ENCODE results near the gene LIME1.

LIME1 gene

DNA sequence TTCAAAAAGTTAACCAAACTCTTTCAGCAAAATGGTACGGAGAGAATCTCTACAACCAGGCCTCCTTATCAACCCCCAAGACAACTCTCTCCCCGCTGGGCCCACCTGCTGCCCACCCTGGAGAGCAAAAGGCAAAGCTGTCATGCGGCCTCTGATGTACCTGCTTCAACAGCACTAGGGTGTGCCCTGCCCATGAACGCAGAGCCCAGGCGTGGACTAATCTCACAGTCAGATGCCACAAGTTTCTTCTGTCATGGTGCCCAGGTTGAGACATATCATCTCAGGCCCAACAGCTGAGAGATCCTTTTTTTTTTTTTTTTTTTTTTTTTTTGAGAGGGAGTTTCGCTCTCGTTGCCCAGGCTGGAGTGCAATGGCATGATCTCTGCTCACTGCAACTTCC is 29.4 kb downstream of the LIME1 start:
- H3K36me3 ChIP-seq, result no peaks in the 10 kb centered on the region
- no peak overlapping the region for H3K27ac ChIP-seq
- TF ChIP-seq, protein P1, sequence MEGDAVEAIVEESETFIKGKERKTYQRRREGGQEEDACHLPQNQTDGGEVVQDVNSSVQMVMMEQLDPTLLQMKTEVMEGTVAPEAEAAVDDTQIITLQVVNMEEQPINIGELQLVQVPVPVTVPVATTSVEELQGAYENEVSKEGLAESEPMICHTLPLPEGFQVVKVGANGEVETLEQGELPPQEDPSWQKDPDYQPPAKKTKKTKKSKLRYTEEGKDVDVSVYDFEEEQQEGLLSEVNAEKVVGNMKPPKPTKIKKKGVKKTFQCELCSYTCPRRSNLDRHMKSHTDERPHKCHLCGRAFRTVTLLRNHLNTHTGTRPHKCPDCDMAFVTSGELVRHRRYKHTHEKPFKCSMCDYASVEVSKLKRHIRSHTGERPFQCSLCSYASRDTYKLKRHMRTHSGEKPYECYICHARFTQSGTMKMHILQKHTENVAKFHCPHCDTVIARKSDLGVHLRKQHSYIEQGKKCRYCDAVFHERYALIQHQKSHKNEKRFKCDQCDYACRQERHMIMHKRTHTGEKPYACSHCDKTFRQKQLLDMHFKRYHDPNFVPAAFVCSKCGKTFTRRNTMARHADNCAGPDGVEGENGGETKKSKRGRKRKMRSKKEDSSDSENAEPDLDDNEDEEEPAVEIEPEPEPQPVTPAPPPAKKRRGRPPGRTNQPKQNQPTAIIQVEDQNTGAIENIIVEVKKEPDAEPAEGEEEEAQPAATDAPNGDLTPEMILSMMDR (IDR thresholded peaks at IDR 0.05; ENCODE audit: low read depth, low read length), result no peak
- H3K27me3 ChIP-seq (ENCODE audit: insufficient read depth, low read depth, severe bottlenecking), result no peaks in the 10 kb centered on the region
- DNase-seq, result no peak
- no peaks in the 10 kb centered on the region for H3K9me3 ChIP-seq (ENCODE audit: severe bottlenecking)
- H3K4me3 ChIP-seq (ENCODE audit: low read depth, low read length), result no peak overlapping the region

DNA sequence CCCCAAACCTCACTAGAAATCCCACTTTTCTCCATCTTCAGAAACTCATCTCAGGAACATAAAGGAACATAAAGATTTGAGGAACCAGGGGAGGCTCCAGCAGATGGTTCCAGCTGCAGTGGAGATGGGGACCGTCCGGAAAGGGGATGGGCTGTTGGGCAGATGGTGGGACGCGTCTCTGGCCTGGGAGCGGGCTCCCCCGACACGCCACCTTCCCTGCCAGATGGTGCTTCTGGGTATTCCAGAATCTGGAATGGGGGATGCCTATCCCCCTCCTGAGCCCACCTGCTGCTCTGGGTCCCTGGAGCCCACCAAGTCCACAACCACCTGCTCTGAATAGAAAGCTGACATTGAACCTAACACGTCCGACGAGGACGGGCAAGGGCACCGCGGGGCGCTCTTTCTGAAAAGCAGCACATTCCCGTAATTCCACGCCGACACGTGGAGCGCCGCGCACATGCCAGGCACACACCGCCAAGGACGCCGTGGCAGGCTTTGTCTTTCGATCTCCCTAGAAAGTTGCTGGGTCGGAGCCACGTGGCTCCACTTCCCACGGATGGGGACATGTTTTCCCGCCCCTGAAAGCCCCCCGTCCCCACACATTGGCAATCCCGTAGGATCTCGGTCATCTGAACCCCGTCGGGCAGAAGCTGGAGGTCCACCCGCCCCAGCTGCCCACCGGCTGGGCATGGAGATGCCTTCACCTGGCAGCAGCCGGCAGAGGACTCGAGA is 30.4 kb downstream of the LIME1 start:
- no peak overlapping the region for H3K4me3 ChIP-seq (ENCODE audit: low read depth, low read length)
- TF ChIP-seq, protein P1 (IDR thresholded peaks at IDR 0.05; ENCODE audit: low read depth, low read length), result no peak

DNA sequence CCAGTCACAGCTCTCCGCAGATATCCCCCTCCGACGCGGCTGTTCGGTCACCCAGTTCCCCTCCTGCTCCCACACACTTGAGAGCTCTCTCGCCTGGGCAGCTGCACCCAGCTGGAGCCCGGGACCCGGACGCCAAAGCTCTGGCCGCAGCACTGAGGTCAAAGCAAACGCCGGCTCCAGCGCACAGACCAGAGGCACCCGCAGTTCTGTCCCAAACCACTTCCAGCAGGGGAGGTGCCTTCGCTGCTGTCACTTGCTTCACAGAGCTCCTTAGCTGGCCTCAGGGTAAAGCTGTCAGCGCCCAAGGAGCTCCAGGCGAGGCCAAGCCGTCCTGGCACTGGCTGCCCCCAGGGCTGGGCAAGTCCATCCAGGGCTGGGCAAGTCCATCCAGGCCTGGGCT is 31.0 kb downstream of the LIME1 start:
- Histone ChIP-seq H3K4me3 (ENCODE audit: low read depth, low read length) (no peak overlapping the region), H3K27ac (no peak overlapping the region), H3K27me3 (ENCODE audit: insufficient read depth, low read depth, severe bottlenecking) (no peaks in the 10 kb centered on the region), H3K36me3 (no peaks in the 10 kb centered on the region), H3K9me3 (ENCODE audit: severe bottlenecking) (no peaks in the 10 kb centered on the region)
- no peak for DNase-seq
- TF ChIP-seq, protein P1 (IDR thresholded peaks at IDR 0.05; ENCODE audit: low read depth, low read length), result no peak

More for the DNA sequence above, 30.4 kb downstream of the LIME1 start:
- Histone ChIP-seq H3K27me3 (ENCODE audit: insufficient read depth, low read depth, severe bottlenecking) (no peaks in the 10 kb centered on the region), H3K27ac (no peak overlapping the region), H3K9me3 (ENCODE audit: severe bottlenecking) (no peaks in the 10 kb centered on the region), H3K36me3 (no peaks in the 10 kb centered on the region)
- no peak for DNase-seq

DNA sequence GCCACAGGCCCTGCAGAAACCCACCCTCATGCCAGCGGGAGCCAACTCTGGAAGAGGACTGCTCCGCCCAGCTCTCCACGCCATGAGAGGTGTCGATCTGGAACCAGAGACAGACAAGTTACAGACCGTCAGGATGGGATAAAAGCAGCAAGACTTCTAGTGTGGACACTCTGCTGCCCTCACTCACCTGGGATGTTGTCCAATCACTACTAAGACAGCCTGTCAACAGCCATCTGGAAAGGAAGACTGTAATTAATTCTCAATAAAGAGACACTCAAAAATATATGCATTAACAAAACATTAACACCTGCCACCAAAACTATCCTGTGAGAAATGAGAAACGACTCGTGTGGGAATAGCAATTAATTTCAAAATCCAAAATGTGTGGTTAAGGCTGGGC is 31.4 kb downstream of the LIME1 start:
- no peak for DNase-seq
- H3K9me3 ChIP-seq (ENCODE audit: severe bottlenecking), result no peaks in the 10 kb centered on the region
- TF ChIP-seq, protein P1 (IDR thresholded peaks at IDR 0.05; ENCODE audit: low read depth, low read length), result no peak
- no peak overlapping the region for H3K27ac ChIP-seq
- no peak overlapping the region for H3K4me3 ChIP-seq (ENCODE audit: low read depth, low read length)
- no peaks in the 10 kb centered on the region for H3K27me3 ChIP-seq (ENCODE audit: insufficient read depth, low read depth, severe bottlenecking)
- no peaks in the 10 kb centered on the region for H3K36me3 ChIP-seq

DNA sequence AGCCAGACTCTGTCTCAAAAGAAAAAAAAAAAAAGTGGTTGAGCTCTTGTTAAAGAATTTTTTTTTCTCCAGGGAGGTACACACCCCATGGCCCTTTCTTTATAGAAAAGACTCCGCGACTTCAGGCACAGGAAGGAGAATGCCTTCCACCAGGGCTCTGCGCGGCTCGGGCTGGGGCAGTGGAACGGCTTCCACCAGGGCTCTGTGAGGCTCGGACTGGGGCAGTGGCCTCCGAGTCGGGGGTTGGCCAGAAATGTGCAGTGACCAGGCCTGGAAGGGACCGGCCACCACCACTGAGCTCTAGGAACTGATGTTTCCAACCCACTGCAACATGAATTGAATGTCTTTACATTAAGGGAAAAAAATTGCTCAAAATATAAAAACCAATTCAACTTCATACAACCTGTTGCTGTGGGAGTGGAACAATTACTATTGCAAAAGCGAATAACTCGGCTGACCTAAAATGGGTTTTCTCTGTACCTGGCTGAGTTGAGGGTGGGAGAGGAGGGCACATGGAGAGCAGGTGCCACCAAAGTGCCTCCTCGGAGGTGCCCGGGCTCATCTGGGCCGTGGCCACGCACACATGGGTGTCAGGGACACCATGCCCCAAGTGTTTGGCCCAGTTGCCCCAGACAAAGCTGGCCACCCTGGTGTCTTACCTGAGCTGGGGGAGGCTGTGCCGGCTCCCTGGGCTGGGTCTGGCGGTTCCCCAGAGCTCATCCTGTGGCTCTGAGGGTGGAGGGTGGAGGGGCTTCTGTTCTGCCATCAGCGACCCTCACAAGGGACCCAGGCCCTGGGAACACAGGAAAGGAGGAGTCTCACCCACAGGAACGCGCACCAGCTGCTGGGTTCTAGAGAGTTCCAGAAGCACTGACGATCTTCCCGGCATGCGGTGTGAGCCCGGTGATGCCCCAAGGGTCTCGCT is 32.4 kb downstream of the LIME1 start:
- TF ChIP-seq, protein P1 (IDR thresholded peaks at IDR 0.05; ENCODE audit: low read depth, low read length), result no peak
- no peaks in the 10 kb centered on the region for H3K27me3 ChIP-seq (ENCODE audit: insufficient read depth, low read depth, severe bottlenecking)
- H3K4me3 ChIP-seq (ENCODE audit: low read depth, low read length), result no peak overlapping the region
- no peak overlapping the region for H3K27ac ChIP-seq
- H3K9me3 ChIP-seq (ENCODE audit: severe bottlenecking), result no peaks in the 10 kb centered on the region
- no peaks in the 10 kb centered on the region for H3K36me3 ChIP-seq
- DNase-seq, result no peak
